Measurements from ENCODE around the gene FBXO38.
A peak's percentile ranks its signal among the peaks of the same experiment; 100 is the strongest.

Gene FBXO38

GRCh38 chr5:148416921-148417320, 33.2 kb downstream of the FBXO38 start (continued):
- TF ChIP-seq PRDM2 (tag by site-specific recombination; IDR thresholded peaks at IDR 0.05; ENCODE audit: borderline replicate concordance) (no peak), ZNF510 (tag by site-specific recombination; IDR thresholded peaks at IDR 0.05; ENCODE audit: insufficient replicate concordance) (no peak), ZNF155 (tag by site-specific recombination; IDR thresholded peaks at IDR 0.05) (no peak), ZNF776 (tag by site-specific recombination; IDR thresholded peaks at IDR 0.05; ENCODE audit: borderline replicate concordance) (no peak)

DNA sequence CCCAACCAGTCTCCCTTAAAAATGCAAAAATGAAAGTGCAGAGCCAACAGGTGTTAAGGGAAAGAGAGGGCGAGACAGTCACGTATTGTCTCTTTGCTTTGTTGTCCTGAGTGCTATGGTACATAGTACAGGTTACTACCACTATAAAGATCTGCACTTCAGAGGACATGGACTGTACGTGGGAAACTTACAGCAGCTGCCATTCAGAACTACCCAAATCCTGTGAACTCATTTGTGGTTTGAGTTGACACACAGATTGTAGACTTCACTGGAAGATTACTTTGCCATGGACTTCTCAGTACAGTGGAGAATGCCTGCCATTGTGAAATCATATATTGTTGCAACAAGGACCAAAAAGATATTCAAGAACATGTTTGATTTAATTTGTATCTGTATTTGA, 34.8 kb downstream of the FBXO38 start:
- Histone ChIP-seq H3K9me3 (ENCODE audit: control insufficient read depth, insufficient read depth, low read depth, low read length) (no peaks in the 10 kb centered on the region), H3K27ac (ENCODE audit: extremely low read depth, low read depth, low read length) (no peak overlapping the region), H3K4me1 (ENCODE audit: control insufficient read depth, insufficient read depth, low read length) (no peaks in the 10 kb centered on the region), H3K36me3 (ENCODE audit: control insufficient read depth in 2 of 2, insufficient read depth in 1 of 2, low read length in 2 of 2) (peaks cover 58 to 87% of the 10 kb centered on the region in 2 experiments), H3K4me3 (ENCODE audit: low read depth, low read length) (no peak overlapping the region)
- TF ChIP-seq SCRT2 (tag by site-specific recombination; IDR thresholded peaks at IDR 0.05) (peak; percentile 28; the same call in 1 of the 2 replicates), ZNF341 (tag by site-specific recombination; IDR thresholded peaks at IDR 0.05; ENCODE audit: low read depth) (no peak)
- ChIA-PET CTCF (interaction anchor here (1.5 kb wide), 1 partner anchor 312 kb away, joined by 4 read pairs; no protein-coding TSS in a partner anchor), POLR2A (no interaction called here)

DNA sequence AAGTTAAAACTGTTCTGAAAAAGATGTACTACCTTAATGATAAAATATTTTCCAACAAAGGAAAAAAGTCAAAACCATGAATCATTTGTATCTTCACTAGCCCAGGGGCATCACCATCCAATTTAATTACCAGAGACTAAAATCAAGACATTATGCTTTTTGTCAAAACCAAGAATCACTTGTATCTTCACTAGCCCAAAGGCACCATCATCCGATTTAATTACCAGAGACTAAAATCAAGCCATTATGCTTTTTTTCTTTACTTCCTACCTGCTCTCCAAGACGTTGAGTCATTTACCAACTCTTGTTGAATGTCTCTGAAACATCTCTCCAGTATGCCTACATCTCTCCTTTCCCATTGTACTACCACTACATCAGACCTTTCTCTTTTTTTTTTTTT, 37.9 kb downstream of the FBXO38 start:
- ChIA-PET POLR2A (no interaction called here), CTCF (interaction anchor here (0.7 to 1.3 kb wide), 6 partner anchors 9 to 309 kb away, joined by 3 to 5 read pairs (median 3); no protein-coding TSS in a partner anchor)
- no peaks in the 10 kb centered on the region for H3K4me1 ChIP-seq (ENCODE audit: control insufficient read depth, insufficient read depth, low read length)
- H3K9me3 ChIP-seq (ENCODE audit: control insufficient read depth, insufficient read depth, low read depth, low read length): no peaks in the 10 kb centered on the region
- TF ChIP-seq AEBP2 (tag by site-specific recombination; IDR thresholded peaks at IDR 0.05; ENCODE audit: borderline replicate concordance) (no peak), ZNF707 (tag by site-specific recombination; IDR thresholded peaks at IDR 0.05) (no peak), ZNF26 (tag by site-specific recombination; IDR thresholded peaks at IDR 0.05) (no peak), BCL6B (tag by site-specific recombination; IDR thresholded peaks at IDR 0.05) (no peak), REPIN1 (tag by site-specific recombination; IDR thresholded peaks at IDR 0.05; ENCODE audit: low read depth) (no peak)
- TF ChIP-seq, protein P1, sequence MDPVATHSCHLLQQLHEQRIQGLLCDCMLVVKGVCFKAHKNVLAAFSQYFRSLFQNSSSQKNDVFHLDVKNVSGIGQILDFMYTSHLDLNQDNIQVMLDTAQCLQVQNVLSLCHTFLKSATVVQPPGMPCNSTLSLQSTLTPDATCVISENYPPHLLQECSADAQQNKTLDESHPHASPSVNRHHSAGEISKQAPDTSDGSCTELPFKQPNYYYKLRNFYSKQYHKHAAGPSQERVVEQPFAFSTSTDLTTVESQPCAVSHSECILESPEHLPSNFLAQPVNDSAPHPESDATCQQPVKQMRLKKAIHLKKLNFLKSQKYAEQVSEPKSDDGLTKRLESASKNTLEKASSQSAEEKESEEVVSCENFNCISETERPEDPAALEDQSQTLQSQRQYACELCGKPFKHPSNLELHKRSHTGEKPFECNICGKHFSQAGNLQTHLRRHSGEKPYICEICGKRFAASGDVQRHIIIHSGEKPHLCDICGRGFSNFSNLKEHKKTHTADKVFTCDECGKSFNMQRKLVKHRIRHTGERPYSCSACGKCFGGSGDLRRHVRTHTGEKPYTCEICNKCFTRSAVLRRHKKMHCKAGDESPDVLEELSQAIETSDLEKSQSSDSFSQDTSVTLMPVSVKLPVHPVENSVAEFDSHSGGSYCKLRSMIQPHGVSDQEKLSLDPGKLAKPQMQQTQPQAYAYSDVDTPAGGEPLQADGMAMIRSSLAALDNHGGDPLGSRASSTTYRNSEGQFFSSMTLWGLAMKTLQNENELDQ (tag by site-specific recombination; IDR thresholded peaks at IDR 0.05; ENCODE audit: low read depth): no peak
- H3K27ac ChIP-seq (ENCODE audit: extremely low read depth, low read depth, low read length): no peak overlapping the region
- no peak overlapping the region for H3K4me3 ChIP-seq (ENCODE audit: low read depth, low read length)
- peaks cover 61 to 89% of the 10 kb centered on the region in 2 experiments for H3K36me3 ChIP-seq (ENCODE audit: control insufficient read depth in 2 of 2, insufficient read depth in 1 of 2, low read length in 2 of 2)
